K562 treated with DMSO at 1 percent for 4 hours (cell line): ENCODE data around the gene SPATA45. TPM values are rescaled to one million over a fixed set of nuclear protein-coding genes. Genes with fewer than 3 reads are reported as not detected.

ENCODE experiments used
- total RNA-seq: library from RNA; unstranded; fragments of 300-600 nt; gene quantifications from 2 replicates; pipeline ENCODE4 v1.2.3, GENCODE V29; 2022; ENCODE audit not compliant: insufficient read depth

Gene SPATA45
- not detected in 2 replicates for total RNA-seq

GRCh38 chr1:212847549-212847948 lies at the start of gene SPATA45:
Gene SPATA45, minus strand, starts transcription at chr1:212847649. Its CDS starts 11,500 bp downstream, at chr1:212836149.

GRCh38 chr1:212857992-212858460 lies 10.6 kb upstream of the SPATA45 start, which contains the start of gene FLVCR1:
Gene FLVCR1, plus strand, starts transcription at chr1:212858275. Its CDS starts 178 bp downstream, at chr1:212858453.

GRCh38 chr1:212791676-212792395 lies 55.6 kb downstream of the SPATA45 start, which contains the start of the genes NSL1 and TATDN3:
Gene NSL1, minus strand, starts transcription at chr1:212791777. Its CDS starts 14 bp downstream, at chr1:212791763.
Gene TATDN3, plus strand, starts transcription at chr1:212791894. Its CDS starts 28 bp downstream, at chr1:212791922.

Other genes starting within 250 kb of the SPATA45 start
- 37.4 and 45.6 TPM in 2 replicates for gene ATF3, start 238.9 kb downstream of the SPATA45 start, total RNA-seq
- gene BATF3, start 147.8 kb downstream of the SPATA45 start, total RNA-seq: 5.4 and 6.6 TPM in 2 replicates
- gene NSL1, start 55.9 kb downstream of the SPATA45 start, total RNA-seq: 30.1 and 43.3 TPM in 2 replicates
- gene TATDN3, start 55.8 kb downstream of the SPATA45 start, total RNA-seq: 17.1 and 20.0 TPM in 2 replicates
- gene FLVCR1, start 10.6 kb upstream of the SPATA45 start, total RNA-seq: 1.8 and 4.9 TPM in 2 replicates
- gene VASH2, start 102.9 kb upstream of the SPATA45 start, total RNA-seq: not detected in 2 replicates
- gene ANGEL2, start 168.2 kb upstream of the SPATA45 start, total RNA-seq: 12.1 and 19.2 TPM in 2 replicates
- 11.5 and 15.6 TPM in 2 replicates for gene RPS6KC1, start 203.6 kb upstream of the SPATA45 start, total RNA-seq